Mucosa of rectum (tissue), 2 donors: ENCODE measurements around the gene MAP3K7.

Source experiments
- H3K27ac ChIP-seq, 2 donors: one replicate each; pipeline ENCODE4 v1.7.0; 2013; ENCODE audit warnings: inconsistent platforms in 2 of 2, low read depth in 2 of 2, low read length in 2 of 2
- H3K27me3 ChIP-seq, 2 donors: one replicate each; pipeline ENCODE4 v1.7.0; 2013; ENCODE audit warnings: low read length in 2 of 2; ENCODE audit not compliant: control insufficient read depth in 2 of 2, insufficient read depth in 2 of 2
- H3K36me3 ChIP-seq, 2 donors: one replicate each; pipeline ENCODE4 v1.7.0; 2013; ENCODE audit warnings: low read length in 2 of 2; ENCODE audit not compliant: control insufficient read depth in 2 of 2, insufficient read depth in 2 of 2
- H3K4me1 ChIP-seq, 2 donors: one replicate each; pipeline ENCODE4 v1.7.0; 2013; ENCODE audit warnings: low read length in 2 of 2, mild to moderate bottlenecking in 1 of 2; ENCODE audit not compliant: control insufficient read depth in 2 of 2, insufficient read depth in 2 of 2
- H3K4me3 ChIP-seq, 2 donors: one replicate each; pipeline ENCODE4 v1.7.0; 2013; ENCODE audit warnings: low read length in 2 of 2
- H3K9ac ChIP-seq, 2 donors: one replicate each; pipeline ENCODE4 v1.7.0; 2013; ENCODE audit warnings: low read length in 2 of 2, low read depth in 1 of 2, mild to moderate bottlenecking in 1 of 2
- H3K9me3 ChIP-seq, 2 donors: one replicate each; pipeline ENCODE4 v1.7.0; 2013; ENCODE audit warnings: low read length in 2 of 2; ENCODE audit not compliant: control insufficient read depth in 2 of 2
- donor health status: healthy.
- donor health status: Normal muscosa, but diverticular disease.

The MAP3K7 gene

DNA sequence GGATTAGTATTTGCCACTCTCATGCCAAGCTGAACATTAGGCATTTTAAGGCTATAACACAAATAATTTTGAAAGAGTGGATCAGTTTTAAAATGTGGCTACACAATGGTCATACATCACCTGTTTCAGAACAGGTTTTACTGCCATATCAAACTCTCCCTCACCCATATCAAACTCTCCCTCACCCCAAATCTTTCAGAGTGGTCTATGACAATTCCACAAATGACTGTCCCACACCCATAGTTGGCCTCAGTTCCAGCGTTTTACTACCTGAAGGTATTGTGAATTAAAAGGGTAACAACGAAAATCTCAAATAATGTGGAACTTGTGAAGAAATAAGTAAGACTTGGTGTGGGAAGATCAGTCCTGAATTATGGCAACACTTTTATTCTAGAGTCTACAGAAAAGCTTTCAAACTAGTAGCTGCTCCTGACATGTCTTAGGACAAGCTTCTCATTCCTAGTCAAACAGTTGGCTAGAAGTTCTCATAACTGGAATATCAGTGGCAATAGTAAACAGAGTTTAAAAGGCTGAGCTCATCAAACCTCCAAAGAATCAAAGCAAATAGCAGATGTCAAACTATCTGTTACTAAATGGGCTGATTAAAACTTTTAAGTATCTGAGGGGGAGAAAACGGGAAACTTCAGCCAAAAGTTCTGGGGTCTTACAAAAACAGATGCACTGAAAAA, 52.4 kb downstream of the MAP3K7 start:
- Histone ChIP-seq H3K36me3 (peaks cover 10 to 11% of the 10 kb centered on the region in 2 donors), H3K9ac (no peak overlapping the region), H3K27me3 (no peaks in the 10 kb centered on the region)

DNA sequence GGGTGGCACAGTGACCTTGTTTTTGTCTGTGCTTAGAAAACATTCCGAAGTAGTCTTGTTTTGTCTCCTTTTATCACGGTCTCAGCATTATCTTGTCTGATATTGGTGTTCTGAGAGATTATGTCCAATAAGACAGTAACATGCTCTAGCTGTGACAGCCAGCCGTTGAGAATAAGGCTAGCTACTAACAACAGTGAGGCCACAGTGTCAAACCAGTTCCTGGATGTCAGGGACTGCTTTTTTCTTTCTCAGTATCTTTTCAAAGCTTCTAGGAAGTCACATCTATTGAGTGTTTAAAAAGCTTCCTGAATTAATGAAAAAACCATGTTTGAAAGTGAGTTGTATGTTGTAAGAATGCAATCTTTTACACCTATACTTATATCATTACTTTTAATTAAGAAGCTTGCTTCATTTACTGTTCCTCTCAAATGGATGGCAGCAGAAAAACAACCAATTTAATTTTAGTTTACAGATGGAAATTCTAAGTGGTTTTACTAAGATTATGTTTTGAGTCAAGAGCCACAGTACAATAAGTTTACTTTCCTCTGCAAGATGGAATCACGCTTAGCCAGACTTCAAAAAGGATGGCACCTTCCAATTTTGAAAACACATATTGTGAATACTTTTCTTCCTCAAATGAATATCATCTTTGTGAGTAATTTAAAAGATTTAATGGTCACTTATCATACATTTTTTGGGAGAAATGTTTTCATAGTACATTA, 53.1 kb downstream of the MAP3K7 start:
- peaks cover 10 to 12% of the 10 kb centered on the region in 2 donors for H3K36me3 ChIP-seq
- no peak overlapping the region for H3K9ac ChIP-seq
- no peaks in the 10 kb centered on the region for H3K4me1 ChIP-seq
- no peak overlapping the region for H3K27ac ChIP-seq
- H3K27me3 ChIP-seq, result no peaks in the 10 kb centered on the region
- no peaks in the 10 kb centered on the region for H3K9me3 ChIP-seq
- no peak overlapping the region for H3K4me3 ChIP-seq

More for the DNA sequence above, 52.4 kb downstream of the MAP3K7 start:
- Histone ChIP-seq H3K27ac (no peak overlapping the region), H3K9me3 (no peaks in the 10 kb centered on the region), H3K4me3 (no peak overlapping the region), H3K4me1 (peaks cover 0 to 4% of the 10 kb centered on the region in 2 donors)

DNA sequence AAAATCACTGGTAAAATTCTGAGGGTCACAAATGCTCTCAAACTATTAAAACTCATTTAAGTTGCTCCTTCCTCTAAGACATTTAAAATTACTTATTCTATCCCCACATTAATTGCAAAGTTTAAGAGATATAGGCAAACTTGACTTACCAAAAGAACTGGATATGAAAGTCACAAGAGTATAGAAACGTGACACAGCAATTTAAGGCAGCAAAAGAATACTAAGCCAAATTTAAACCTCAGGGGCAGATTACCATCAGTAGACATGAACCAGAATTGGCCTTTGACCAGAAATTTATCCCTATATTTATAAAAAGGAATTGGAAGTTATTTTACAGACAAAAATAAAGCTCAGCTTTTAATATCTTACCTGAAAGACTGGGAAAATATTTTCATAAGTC, 56.0 kb downstream of the MAP3K7 start:
- H3K9me3 ChIP-seq, result no peaks in the 10 kb centered on the region
- H3K4me3 ChIP-seq, result no peak overlapping the region
- no peaks in the 10 kb centered on the region for H3K4me1 ChIP-seq
- H3K36me3 ChIP-seq, result peaks cover 10 to 12% of the 10 kb centered on the region in 2 donors
- H3K27me3 ChIP-seq, result no peaks in the 10 kb centered on the region
- no peak overlapping the region for H3K27ac ChIP-seq
- no peak overlapping the region for H3K9ac ChIP-seq

DNA sequence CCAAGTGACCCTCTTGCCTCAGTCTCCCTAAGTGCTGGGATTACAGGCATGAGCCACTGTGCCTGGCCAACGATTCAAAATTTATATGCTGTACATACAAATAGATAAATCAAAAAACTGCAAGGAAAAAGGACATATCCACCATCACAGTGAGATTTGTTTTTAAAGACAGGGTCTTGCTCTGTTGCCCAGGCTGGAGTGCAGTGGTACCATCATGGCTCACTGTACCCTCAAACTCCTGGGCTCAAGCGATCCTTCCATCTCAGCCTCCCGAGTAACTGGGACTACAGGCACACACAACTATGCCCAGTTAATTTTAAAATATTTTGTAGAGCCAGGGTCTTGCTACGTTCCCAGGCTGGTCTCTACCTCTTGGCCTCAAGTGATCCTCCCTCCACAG, 61.5 kb downstream of the MAP3K7 start:
- Histone ChIP-seq H3K4me1 (no peaks in the 10 kb centered on the region), H3K36me3 (peaks cover 16 to 19% of the 10 kb centered on the region in 2 donors), H3K4me3 (no peak overlapping the region), H3K9ac (no peak overlapping the region), H3K27me3 (no peaks in the 10 kb centered on the region), H3K9me3 (no peaks in the 10 kb centered on the region), H3K27ac (no peak overlapping the region)

DNA sequence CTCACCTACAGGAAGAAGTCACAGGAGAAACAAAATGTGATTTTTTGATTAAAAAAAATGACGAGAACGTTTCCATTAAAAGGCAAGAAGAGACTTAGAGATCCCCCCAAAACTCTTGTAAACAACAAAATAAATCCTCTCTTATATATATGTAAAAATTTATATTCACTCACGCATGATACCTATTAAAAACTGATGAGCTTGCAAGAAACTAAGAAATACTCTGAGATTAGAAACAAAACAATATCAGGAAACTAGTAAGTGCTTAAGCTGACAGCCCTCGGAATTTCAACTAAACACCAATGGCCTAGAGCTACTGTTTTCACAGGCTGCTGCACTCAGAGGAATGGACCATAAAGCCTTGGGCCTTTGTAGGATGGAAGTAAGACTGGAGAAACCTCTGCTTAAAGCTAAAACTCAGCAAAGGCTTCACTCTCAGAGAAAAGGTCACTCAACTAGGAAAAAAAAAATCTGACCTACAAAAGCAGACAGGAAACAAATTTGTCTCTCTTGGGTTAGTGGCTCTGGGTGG, 63.0 kb downstream of the MAP3K7 start:
- Histone ChIP-seq H3K36me3 (peaks cover 19 to 26% of the 10 kb centered on the region in 2 donors), H3K27me3 (no peaks in the 10 kb centered on the region), H3K4me1 (no peaks in the 10 kb centered on the region), H3K9ac (no peak overlapping the region), H3K4me3 (no peak overlapping the region), H3K9me3 (no peaks in the 10 kb centered on the region), H3K27ac (no peak overlapping the region)

DNA sequence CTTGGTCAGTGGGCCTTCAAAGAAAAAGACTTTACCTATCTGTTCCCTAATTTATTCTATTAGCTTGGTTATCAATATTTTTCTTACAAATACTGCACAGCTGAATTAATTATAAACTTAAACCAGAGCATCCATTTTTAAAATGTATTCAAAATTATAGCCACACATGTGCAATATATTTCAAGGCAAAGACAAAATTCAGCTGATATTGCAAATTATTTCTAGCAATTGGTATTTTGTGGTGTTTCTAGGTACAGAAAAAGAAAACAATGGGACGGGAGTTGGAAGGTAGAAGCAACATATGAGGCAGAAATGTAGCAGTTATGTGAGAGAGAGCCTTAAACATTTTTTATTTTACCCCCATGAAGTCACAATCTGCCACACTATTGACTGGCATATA, 64.9 kb downstream of the MAP3K7 start:
- Histone ChIP-seq H3K9me3 (no peaks in the 10 kb centered on the region), H3K36me3 (peaks cover 19 to 25% of the 10 kb centered on the region in 2 donors), H3K27ac (no peak overlapping the region), H3K9ac (no peak overlapping the region), H3K27me3 (no peaks in the 10 kb centered on the region), H3K4me1 (no peaks in the 10 kb centered on the region), H3K4me3 (no peak overlapping the region)

DNA sequence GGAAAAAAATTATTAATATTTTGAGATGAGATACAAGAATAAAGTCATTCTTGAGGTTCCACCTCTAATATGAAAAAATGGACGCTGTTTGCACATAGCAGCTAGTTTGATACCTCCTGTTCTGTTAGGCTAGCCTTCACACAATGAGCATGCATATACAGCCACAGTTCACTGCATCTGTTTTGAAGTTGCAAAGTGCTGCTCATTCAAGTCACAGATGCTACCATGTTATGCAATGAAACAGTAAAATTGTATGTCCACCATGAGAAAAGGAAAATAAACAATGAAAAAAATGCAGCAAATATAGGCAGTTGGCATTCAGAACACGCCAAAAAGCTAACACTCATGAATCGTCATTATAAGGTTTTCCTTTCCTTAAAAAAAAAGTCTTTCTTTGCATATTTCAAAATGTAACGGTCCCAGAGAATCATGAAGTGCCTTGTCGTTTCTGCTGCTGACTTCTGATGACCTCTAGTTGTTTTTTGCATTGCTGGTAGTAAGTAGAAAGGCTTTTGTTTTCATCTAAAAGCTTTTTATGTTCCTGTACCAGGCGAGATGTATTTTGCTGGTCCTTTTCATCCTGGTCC, 70.7 kb downstream of the MAP3K7 start:
- H3K9me3 ChIP-seq, result no peaks in the 10 kb centered on the region
- H3K4me1 ChIP-seq, result no peaks in the 10 kb centered on the region
- peaks cover 27 to 29% of the 10 kb centered on the region in 2 donors for H3K36me3 ChIP-seq
- no peak overlapping the region for H3K9ac ChIP-seq
- no peak overlapping the region for H3K4me3 ChIP-seq
- no peaks in the 10 kb centered on the region for H3K27me3 ChIP-seq
- H3K27ac ChIP-seq, result no peak overlapping the region

DNA sequence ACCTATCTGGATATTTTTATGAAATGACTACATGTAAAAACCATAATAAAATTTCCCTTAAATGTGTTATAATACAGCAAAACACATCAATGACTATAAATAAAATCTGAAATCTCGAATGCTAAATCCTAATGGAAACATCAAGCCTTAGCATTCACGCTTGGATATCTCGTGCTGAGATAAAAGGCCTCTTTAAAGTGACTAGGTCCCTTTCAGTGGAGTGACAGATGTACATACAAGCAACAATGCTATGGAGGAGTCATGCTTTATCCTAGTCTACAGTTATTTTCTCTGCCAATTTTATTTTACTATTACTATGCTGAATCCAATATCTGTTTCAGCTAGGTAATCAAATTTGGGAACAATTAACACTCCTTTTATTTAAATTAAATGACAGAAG, 72.4 kb downstream of the MAP3K7 start:
- Histone ChIP-seq H3K36me3 (peaks cover 22 to 29% of the 10 kb centered on the region in 2 donors), H3K4me3 (no peak overlapping the region), H3K4me1 (no peaks in the 10 kb centered on the region), H3K9ac (no peak overlapping the region), H3K27ac (no peak overlapping the region), H3K9me3 (no peaks in the 10 kb centered on the region), H3K27me3 (no peaks in the 10 kb centered on the region)

DNA sequence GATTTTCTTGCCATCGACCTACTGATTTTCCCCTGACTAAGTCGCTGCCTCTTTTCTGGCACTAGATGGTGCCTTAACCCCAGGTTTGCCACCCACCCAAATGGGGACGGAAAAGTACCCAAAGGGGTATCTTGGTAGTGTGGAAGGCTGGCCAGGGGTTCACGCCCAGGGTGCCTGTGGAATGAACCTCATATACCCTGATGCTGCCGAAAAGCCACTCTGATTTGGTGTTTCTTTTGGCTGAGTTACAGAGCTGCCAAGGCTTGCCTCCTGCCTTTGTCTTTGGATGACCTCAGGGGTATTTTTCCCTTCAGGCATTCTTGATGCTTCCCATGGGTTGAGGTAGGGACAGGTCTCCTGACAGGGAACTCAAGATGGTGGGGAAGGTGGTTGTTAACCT, 78.1 kb downstream of the MAP3K7 start:
- Histone ChIP-seq H3K9ac (no peak overlapping the region), H3K27ac (no peak overlapping the region), H3K27me3 (no peaks in the 10 kb centered on the region), H3K4me1 (no peaks in the 10 kb centered on the region), H3K36me3 (peaks cover 6% of the 10 kb centered on the region in 2 donors), H3K4me3 (no peak overlapping the region), H3K9me3 (no peaks in the 10 kb centered on the region)

DNA sequence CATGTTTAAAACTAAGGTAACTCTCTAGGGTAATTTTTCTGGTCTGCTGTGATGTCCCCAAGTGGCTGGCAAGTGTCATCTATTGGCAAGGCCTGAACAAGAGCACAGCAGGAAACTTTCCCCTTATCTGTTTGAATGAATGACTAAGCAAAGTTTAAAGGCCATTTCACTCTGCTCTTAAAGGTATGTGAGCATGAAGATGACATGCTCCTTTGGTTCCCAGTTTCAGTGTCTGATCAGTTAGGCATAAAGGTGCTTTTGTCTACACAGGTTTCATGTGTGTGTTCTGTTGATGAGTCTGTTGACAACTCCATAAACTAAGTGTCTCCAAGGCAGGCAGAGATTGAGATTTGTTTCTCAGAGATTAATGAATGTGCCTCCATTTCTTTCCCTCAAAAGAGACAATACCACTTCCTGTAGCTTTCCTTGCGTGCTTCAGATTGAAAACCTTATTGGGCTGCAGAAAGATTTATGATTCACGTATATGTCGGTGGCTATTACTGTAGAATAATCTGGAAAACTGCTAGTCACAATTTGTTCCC, 83.9 kb downstream of the MAP3K7 start:
- Histone ChIP-seq H3K27me3 (no peaks in the 10 kb centered on the region), H3K4me1 (peaks cover 0 to 4% of the 10 kb centered on the region in 2 donors), H3K36me3 (no peaks in the 10 kb centered on the region), H3K4me3 (no peak overlapping the region), H3K27ac (no peak overlapping the region), H3K9ac (no peak overlapping the region), H3K9me3 (no peaks in the 10 kb centered on the region)
